H1 (cell line): Measurements from ENCODE around the gene CRTC3. TPM values are rescaled to one million over a fixed set of nuclear protein-coding genes. Genes with fewer than 3 reads are reported as not detected.

Experiments used
- CTCF ChIA-PET: fragments of 300-600 bp; sonication (Branson Sonifier 250); formaldehyde crosslinking; loops from one replicate; lab custom pipeline; 2021; ENCODE audit not compliant: partially characterized antibody; lab: Charles Lee
- POLR2A ChIA-PET: fragments of 300-600 bp; sonication (Branson Sonifier 250); formaldehyde crosslinking; loops from one replicate; lab custom pipeline; 2021; ENCODE audit warnings: inconsistent platforms; ENCODE audit not compliant: partially characterized antibody; lab: Charles Lee
- DNase-seq, 2 experiments: peaks; one replicate each; pipeline versions ENCODE4 v3.0.0 to v3.0.0-alpha.2; 2010 to 2022; ENCODE audit warnings: low spot score in 2 of 2, low read depth in 1 of 2, mixed read lengths in 1 of 2
- FAIRE-seq: peaks from 2 replicates; lab custom pipeline; 2011; peaks lifted over from hg19 to GRCh38; lab: Jason Lieb, UNC
- H2AFZ ChIP-seq: 2 replicates; pipeline ENCODE4 v1.8.1; 2012; ENCODE audit warnings: low read length, inconsistent platforms
- H2AK5ac ChIP-seq: 2 replicates; pipeline ENCODE4 v1.6.1; 2013; ENCODE audit warnings: low read depth, low read length
- H2BK120ac ChIP-seq: replicated peaks from 2 replicates; pipeline ENCODE3; 2013; ENCODE audit warnings: low read depth, low read length, inconsistent platforms
- H2BK12ac ChIP-seq: 2 replicates; pipeline ENCODE4 v1.6.1; 2013; ENCODE audit warnings: low read depth, low read length
- H2BK15ac ChIP-seq: 2 replicates; pipeline ENCODE4 v1.6.1; 2013; ENCODE audit warnings: low read length
- H2BK20ac ChIP-seq: 2 replicates; pipeline ENCODE4 v1.6.1; 2013; ENCODE audit warnings: low read length
- H2BK5ac ChIP-seq: 2 replicates; pipeline ENCODE4 v1.6.1; 2013; ENCODE audit warnings: low read depth, low read length
- H3K14ac ChIP-seq: 2 replicates; pipeline ENCODE4 v1.6.1; 2013; ENCODE audit warnings: inconsistent platforms; ENCODE audit not compliant: insufficient read length
- H3K18ac ChIP-seq: 2 replicates; pipeline ENCODE4 v1.6.1; 2013; ENCODE audit warnings: low read length; ENCODE audit errors: extremely low read depth
- H3K23ac ChIP-seq: 2 replicates; pipeline ENCODE4 v1.6.1; 2013; ENCODE audit warnings: inconsistent platforms; ENCODE audit not compliant: insufficient read length
- H3K23me2 ChIP-seq: 2 replicates; pipeline ENCODE4 v1.6.1; 2013; ENCODE audit warnings: low read depth, low read length
- H3K27ac ChIP-seq: 2 replicates; pipeline ENCODE4 v1.6.1; 2011; ENCODE audit warnings: low read depth, low read length, inconsistent platforms
- H3K27me3 ChIP-seq, 4 experiments: replicated peaks in 1 of 4; 1 replicate in 1 of 4; 2 replicates in 3 of 4; pipeline versions ENCODE4 v1.6.1 to v1.8.1; 2011 to 2013; ENCODE audit warnings: low read length in 3 of 4, mild to moderate bottlenecking in 3 of 4, inconsistent platforms in 2 of 4, mixed read lengths in 2 of 4, moderate library complexity in 1 of 4; ENCODE audit not compliant: control insufficient read depth in 3 of 4, insufficient read depth in 3 of 4; ENCODE audit errors: extremely low read depth in 1 of 4
- H3K36me3 ChIP-seq, 4 experiments: 2 replicates each; pipeline versions ENCODE4 v1.6.1 to v1.8.1; 2011 to 2013; ENCODE audit warnings: mild to moderate bottlenecking in 4 of 4, low read length in 3 of 4, moderate library complexity in 2 of 4, control low read depth in 1 of 4, inconsistent platforms in 1 of 4; ENCODE audit not compliant: insufficient read depth in 4 of 4, control insufficient read depth in 2 of 4
- H3K4ac ChIP-seq: replicated peaks from 2 replicates; pipeline ENCODE3; 2013; ENCODE audit warnings: low read length, low read depth, mixed read lengths, inconsistent platforms; ENCODE audit not compliant: insufficient read length
- H3K4me1 ChIP-seq, 4 experiments: replicated peaks in 1 of 4; 1 replicate in 1 of 4; 2 replicates in 3 of 4; pipeline versions ENCODE4 v1.6.1 to v1.8.1; 2011 to 2013; ENCODE audit warnings: low read length in 3 of 4, inconsistent platforms in 2 of 4, mixed read lengths in 1 of 4; ENCODE audit not compliant: insufficient read depth in 4 of 4, control insufficient read depth in 3 of 4
- H3K4me2 ChIP-seq, 2 experiments: 2 replicates each; pipeline versions ENCODE4 v1.6.1 to v1.8.1; 2011 to 2013; ENCODE audit warnings: low read depth in 2 of 2, low read length in 2 of 2, control low read depth in 1 of 2, inconsistent platforms in 1 of 2, mild to moderate bottlenecking in 1 of 2; ENCODE audit not compliant: insufficient read depth in 1 of 2
- H3K4me3 ChIP-seq, 4 experiments: fragments of 200-600, 300-600 bp in 1 of 4; sonication (generic), shearing (Covaris generic), sonication (Bioruptor Twin) in 1 of 4; 2 replicates each; pipeline versions ENCODE4 v1.5.1 to v1.8.1; 2011 to 2016; ENCODE audit warnings: low read length in 4 of 4, low read depth in 3 of 4, control low read depth in 2 of 4, inconsistent platforms in 2 of 4, mild to moderate bottlenecking in 2 of 4, mixed read lengths in 1 of 4, moderate library complexity in 1 of 4; ENCODE audit not compliant: insufficient read depth in 2 of 4; ENCODE audit errors: extremely low read depth in 1 of 4
- H3K56ac ChIP-seq: replicated peaks from 2 replicates; pipeline ENCODE3; 2013; ENCODE audit warnings: low read depth, mild to moderate bottlenecking, mixed read lengths, low read length, inconsistent platforms; ENCODE audit not compliant: insufficient read length
- H3K79me1 ChIP-seq: 2 replicates; pipeline ENCODE4 v1.6.1; 2013; ENCODE audit warnings: low read depth, low read length, control low read depth
- H3K79me2 ChIP-seq, 2 experiments: 2 replicates each; pipeline versions ENCODE4 v1.6.1 to v1.8.1; 2012 to 2013; ENCODE audit warnings: low read length in 2 of 2, mild to moderate bottlenecking in 2 of 2, inconsistent platforms in 1 of 2; ENCODE audit not compliant: insufficient read depth in 2 of 2, control insufficient read depth in 1 of 2
- H3K9ac ChIP-seq, 4 experiments: replicated peaks in 1 of 4; 1 replicate in 1 of 4; 2 replicates in 3 of 4; pipeline versions ENCODE4 v1.6.1 to v1.8.1; 2011 to 2013; ENCODE audit warnings: low read depth in 3 of 4, low read length in 3 of 4, control low read depth in 2 of 4, mild to moderate bottlenecking in 2 of 4, moderate library complexity in 2 of 4, inconsistent platforms in 1 of 4; ENCODE audit errors: extremely low read depth in 1 of 4
- H3K9me3 ChIP-seq, 2 experiments: 2 replicates each; pipeline versions ENCODE4 v1.6.1 to v1.8.1; 2012 to 2013; ENCODE audit warnings: mild to moderate bottlenecking in 2 of 2, moderate library complexity in 2 of 2, control low read depth in 1 of 2, inconsistent platforms in 1 of 2, low read depth in 1 of 2, low read length in 1 of 2, mixed read lengths in 1 of 2; ENCODE audit not compliant: insufficient read depth in 2 of 2
- H4K20me1 ChIP-seq, 2 experiments: replicated peaks in 1 of 2; 2 replicates each; pipeline versions ENCODE3 to v1.8.1; 2011 to 2013; ENCODE audit warnings: inconsistent platforms in 2 of 2, low read length in 2 of 2, mild to moderate bottlenecking in 1 of 2; ENCODE audit not compliant: insufficient read depth in 2 of 2, control insufficient read depth in 1 of 2
- H4K5ac ChIP-seq: 2 replicates; pipeline ENCODE4 v1.6.1; 2013; ENCODE audit warnings: low read length, low read depth, mixed read lengths, inconsistent platforms; ENCODE audit not compliant: insufficient read length
- H4K8ac ChIP-seq: 2 replicates; pipeline ENCODE4 v1.8.0; 2013; ENCODE audit warnings: mild to moderate bottlenecking, moderate library complexity, low read length, inconsistent platforms; ENCODE audit not compliant: insufficient read depth; ENCODE audit errors: extremely low read depth
- H4K91ac ChIP-seq: replicated peaks from 2 replicates; pipeline ENCODE3; 2013; ENCODE audit warnings: low read length, mixed read lengths, inconsistent platforms; ENCODE audit not compliant: insufficient read length
- KDM5A ChIP-seq: fragments of 200-600 bp; IDR thresholded peaks from 2 replicates; pipeline ENCODE4 v1.7.1; 2012; ENCODE audit warnings: mild to moderate bottlenecking, low read length, inconsistent platforms, mixed read lengths
- WGBS, 2 experiments: shearing (Covaris generic) in 1 of 2; methylation state at CpG; one replicate each; pipeline versions ENCODE4 v1.1.6 to v1.1.7; 2013 to 2015; ENCODE audit warnings: low lambda C conversion rate in 2 of 2, mixed read lengths in 2 of 2, inconsistent platforms in 1 of 2, low coverage in 1 of 2, missing lambda C conversion rate in 1 of 2; ENCODE audit not compliant: insufficient replicate concordance in 2 of 2, insufficient coverage in 1 of 2, insufficient read length in 1 of 2; ENCODE audit errors: extremely low coverage in 1 of 2, missing lambda C conversion rate in 1 of 2; 5-methylcytosine and 5-hydroxymethylcytosine counted together
- polyA plus RNA-seq, 7 experiments: library from polyadenylated mRNA; depleted of rRNA in 3 of 7; stranded (reverse) in 5 of 7; unstranded in 2 of 7; fragments of >200 nt in 5 of 7; fragments of 200-250 nt in 2 of 7; gene quantifications; 1 replicate in 5 of 7; 2 replicates in 1 of 7; 4 replicates in 1 of 7; pipeline versions ENCODE4 v1.2.1 to v1.2.3, GENCODE V29; 2011 to 2013; ENCODE audit warnings: missing spikeins in 2 of 7, mixed read lengths in 2 of 7
- total RNA-seq: library from RNA; stranded (reverse); fragmentation: NEBNext Ultra II Directional; extraction: Animal tissue kit (Norgen Biotek cat#: 25700); gene quantifications from 2 replicates; pipeline ENCODE4 v1.2.1, GENCODE V29; 2021
- TF ChIP-seq, protein P1 (sequence below): IDR thresholded peaks from 2 replicates; pipeline ENCODE4 v1.6.1; 2011; ENCODE audit warnings: low read length, improper control_type of control experiment

CRTC3 gene
- total and polyA plus RNA-seq, 2 of the 8 experiments (the other 6 are each of a cell fraction or from before 2014, with no cell fraction given) = 5.0 to 5.3 TPM

DNA sequence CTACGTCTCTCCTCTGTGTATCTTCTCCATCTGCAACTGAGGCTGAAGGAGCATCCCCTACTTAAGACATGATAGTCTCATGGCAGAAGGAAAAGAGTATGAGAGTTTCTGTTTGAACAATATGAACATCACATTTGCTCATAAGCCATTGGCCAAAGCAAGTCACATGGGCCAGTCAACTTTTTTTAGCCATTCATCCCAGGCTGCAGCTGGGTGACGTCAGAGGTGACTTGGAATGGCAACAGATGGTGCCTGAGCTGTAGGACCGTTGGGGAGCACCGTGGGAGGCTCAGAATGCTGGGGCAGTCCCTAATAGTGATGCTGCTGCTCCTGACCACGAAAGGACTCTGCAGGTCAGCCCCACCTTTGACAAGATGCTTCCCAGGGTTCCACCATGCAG is 58.7 kb downstream of the CRTC3 start:
- WGBS, 2 experiments = 87% methylated on average over 5 of the region's 5 CpGs; no CpG with 5 or more reads in 1 of the 2 experiments
- Histone ChIP-seq H2AK5ac (no peak overlapping the region), H2BK12ac (no peak overlapping the region), H3K18ac (no peak overlapping the region), H2BK120ac (no peak overlapping the region), H4K91ac (no peak overlapping the region), H2BK5ac (no peak overlapping the region), H3K4me2 (no peak overlapping the region), H3K36me3 (no peaks in the 10 kb centered on the region), H2BK20ac (no peak overlapping the region), H3K79me2 (no peaks in the 10 kb centered on the region), H2BK15ac (no peak overlapping the region), H2AFZ (no peak overlapping the region), H3K56ac (no peak overlapping the region), H4K5ac (no peak overlapping the region), H3K23ac (no peak overlapping the region), H3K79me1 (no peaks in the 10 kb centered on the region), H3K4me3 (no peak overlapping the region), H3K9ac (no peak overlapping the region; a peak in 1 of 7 replicates), H3K14ac (no peak overlapping the region), H3K4ac (no peak overlapping the region), H4K8ac (no peak overlapping the region), H3K27ac (no peak overlapping the region), H3K4me1 (peaks cover 0 to 4% (median 2%) of the 10 kb centered on the region in 4 experiments; a peak in 6 of 7 replicates), H3K9me3 (no peaks in the 10 kb centered on the region), H4K20me1 (no peaks in the 10 kb centered on the region), H3K27me3 (peaks cover 0 to 3% (median 2%) of the 10 kb centered on the region in 4 experiments; a peak in 3 of 7 replicates), H3K23me2 (no peaks in the 10 kb centered on the region)
- ChIA-PET POLR2A (no interaction called here), CTCF (interaction anchor here (1.8 to 5.6 kb wide), 2 partner anchors 10 to 11 kb away, joined by 4 to 22 read pairs; no protein-coding TSS in a partner anchor)
- TF ChIP-seq, protein P1, sequence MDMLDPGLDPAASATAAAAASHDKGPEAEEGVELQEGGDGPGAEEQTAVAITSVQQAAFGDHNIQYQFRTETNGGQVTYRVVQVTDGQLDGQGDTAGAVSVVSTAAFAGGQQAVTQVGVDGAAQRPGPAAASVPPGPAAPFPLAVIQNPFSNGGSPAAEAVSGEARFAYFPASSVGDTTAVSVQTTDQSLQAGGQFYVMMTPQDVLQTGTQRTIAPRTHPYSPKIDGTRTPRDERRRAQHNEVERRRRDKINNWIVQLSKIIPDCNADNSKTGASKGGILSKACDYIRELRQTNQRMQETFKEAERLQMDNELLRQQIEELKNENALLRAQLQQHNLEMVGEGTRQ = peak; percentile 43; the same call in 1 of the 2 replicates
- no peak for TF ChIP-seq KDM5A
- no peak for FAIRE-seq
- no peak for DNase-seq
